Nephron (organoid): ENCODE measurements around the gene BCL7B.

ENCODE experiments used
- H3K27ac Mint-ChIP-seq, 3 experiments: 2 replicates each; pipeline ENCODE4 v1.8.0; 2020; ENCODE audit warnings: mixed read lengths in 3 of 3, mild to moderate bottlenecking in 2 of 3, moderate library complexity in 1 of 3
- H3K27me3 Mint-ChIP-seq: 2 replicates; pipeline ENCODE4 v1.8.0; 2021; ENCODE audit warnings: low read depth, mild to moderate bottlenecking, moderate library complexity, mixed read lengths
- H3K36me3 Mint-ChIP-seq: 2 replicates; pipeline ENCODE4 v1.8.0; 2020; ENCODE audit warnings: low read depth, mixed read lengths
- H3K4me1 Mint-ChIP-seq: 2 replicates; pipeline ENCODE4 v1.8.0; 2020; ENCODE audit warnings: mixed read lengths
- H3K4me3 Mint-ChIP-seq, 3 experiments: 2 replicates each; pipeline ENCODE4 v1.8.0; 2020; ENCODE audit warnings: mild to moderate bottlenecking in 3 of 3, mixed read lengths in 3 of 3, moderate library complexity in 2 of 3
- H3K9me3 Mint-ChIP-seq: 2 replicates; pipeline ENCODE4 v1.8.0; 2020; ENCODE audit warnings: mixed read lengths
- TF ChIP-seq, protein P1 (sequence below), 3 experiments: fragments of 200-600 bp; sonication (generic); IDR thresholded peaks; one replicate each; pipeline ENCODE4 v1.5.0; 2021; ENCODE audit warnings: antibody characterized with exemption in 3 of 3; ENCODE audit not compliant: unreplicated experiment in 3 of 3

Gene BCL7B

DNA sequence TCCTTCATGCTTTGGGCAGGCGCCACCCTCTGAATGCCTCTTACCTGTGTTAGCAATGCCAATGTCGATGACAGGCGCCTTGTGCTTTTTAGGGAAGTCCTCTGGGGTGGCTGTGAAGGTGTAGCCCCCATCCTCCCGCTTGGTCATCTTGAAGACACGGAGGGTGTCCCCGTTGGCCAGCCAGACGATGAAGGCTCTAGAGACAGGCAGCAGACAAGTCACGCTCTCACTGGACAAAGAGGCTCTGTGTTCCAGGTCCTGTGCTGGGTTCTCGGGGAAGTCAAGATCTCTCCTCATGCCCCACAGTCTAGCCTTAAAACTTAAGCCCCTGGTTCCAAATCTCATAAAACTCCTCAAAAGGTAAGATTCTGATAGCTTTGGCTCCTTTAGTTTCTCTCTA lies 15.8 kb upstream of the BCL7B start:
- no peaks in the 10 kb centered on the region for H3K27me3 Mint-ChIP-seq

DNA sequence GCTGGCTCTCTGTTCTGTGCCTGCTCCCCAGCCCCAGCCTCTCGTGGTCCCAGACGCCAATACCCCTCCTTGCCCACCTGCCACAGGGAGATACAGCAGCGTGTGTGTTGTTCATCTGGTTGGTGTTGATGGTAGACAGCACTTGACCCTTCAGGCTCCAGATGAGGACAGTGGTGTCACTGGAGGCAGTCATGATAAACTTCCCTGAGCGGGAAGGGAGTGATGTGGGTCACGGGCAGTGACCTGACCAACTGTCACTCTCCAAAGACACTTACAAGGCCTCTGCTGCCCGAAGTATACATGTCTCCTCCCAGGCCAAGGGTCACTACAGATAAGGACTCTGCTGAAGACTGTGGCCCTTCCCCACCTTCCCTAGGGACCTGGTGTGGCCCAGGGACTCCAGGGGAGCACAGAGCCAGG lies 15.3 kb upstream of the BCL7B start:
- H3K4me1 Mint-ChIP-seq: peaks cover 9% of the 10 kb centered on the region
- H3K27ac Mint-ChIP-seq: no peak overlapping the region
- H3K4me3 Mint-ChIP-seq: no peak overlapping the region
- no peaks in the 10 kb centered on the region for H3K27me3 Mint-ChIP-seq
- H3K36me3 Mint-ChIP-seq: peaks cover 61% of the 10 kb centered on the region
- TF ChIP-seq, protein P1, sequence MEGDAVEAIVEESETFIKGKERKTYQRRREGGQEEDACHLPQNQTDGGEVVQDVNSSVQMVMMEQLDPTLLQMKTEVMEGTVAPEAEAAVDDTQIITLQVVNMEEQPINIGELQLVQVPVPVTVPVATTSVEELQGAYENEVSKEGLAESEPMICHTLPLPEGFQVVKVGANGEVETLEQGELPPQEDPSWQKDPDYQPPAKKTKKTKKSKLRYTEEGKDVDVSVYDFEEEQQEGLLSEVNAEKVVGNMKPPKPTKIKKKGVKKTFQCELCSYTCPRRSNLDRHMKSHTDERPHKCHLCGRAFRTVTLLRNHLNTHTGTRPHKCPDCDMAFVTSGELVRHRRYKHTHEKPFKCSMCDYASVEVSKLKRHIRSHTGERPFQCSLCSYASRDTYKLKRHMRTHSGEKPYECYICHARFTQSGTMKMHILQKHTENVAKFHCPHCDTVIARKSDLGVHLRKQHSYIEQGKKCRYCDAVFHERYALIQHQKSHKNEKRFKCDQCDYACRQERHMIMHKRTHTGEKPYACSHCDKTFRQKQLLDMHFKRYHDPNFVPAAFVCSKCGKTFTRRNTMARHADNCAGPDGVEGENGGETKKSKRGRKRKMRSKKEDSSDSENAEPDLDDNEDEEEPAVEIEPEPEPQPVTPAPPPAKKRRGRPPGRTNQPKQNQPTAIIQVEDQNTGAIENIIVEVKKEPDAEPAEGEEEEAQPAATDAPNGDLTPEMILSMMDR (IDR thresholded peaks at IDR 0.05; ENCODE audit: unreplicated experiment in 3 of 3): no peak
- no peaks in the 10 kb centered on the region for H3K9me3 Mint-ChIP-seq

More for the DNA sequence above, 15.8 kb upstream of the BCL7B start:
- H3K4me1 Mint-ChIP-seq: peaks cover 11% of the 10 kb centered on the region
- no peak overlapping the region for H3K4me3 Mint-ChIP-seq
- TF ChIP-seq, protein P1 (IDR thresholded peaks at IDR 0.05; ENCODE audit: unreplicated experiment in 3 of 3): no peak
- no peaks in the 10 kb centered on the region for H3K9me3 Mint-ChIP-seq
- peaks cover 61% of the 10 kb centered on the region for H3K36me3 Mint-ChIP-seq
- no peak overlapping the region for H3K27ac Mint-ChIP-seq

DNA sequence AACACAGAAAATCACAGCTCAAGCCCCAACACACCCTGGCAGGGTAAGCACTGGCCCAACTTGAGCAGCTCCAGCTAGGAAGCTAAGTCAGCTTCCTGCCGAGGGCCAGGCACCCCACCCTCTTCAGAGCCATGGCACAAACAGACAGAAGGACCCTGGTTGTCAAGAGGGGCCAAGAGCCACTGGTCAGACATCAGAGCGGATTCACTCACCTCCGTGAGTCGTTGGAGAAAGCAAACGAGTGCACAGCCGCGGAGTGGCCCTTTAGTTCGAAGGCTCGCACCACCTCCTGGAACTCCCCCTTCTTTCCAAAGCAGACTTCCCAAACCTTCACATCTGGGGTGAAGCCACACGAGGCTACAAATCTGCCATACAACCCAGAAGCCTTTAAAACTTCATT lies 13.5 kb upstream of the BCL7B start:
- Mint-ChIP-seq H3K27ac (no peak overlapping the region), H3K36me3 (peaks cover 56% of the 10 kb centered on the region), H3K4me3 (no peak overlapping the region), H3K4me1 (no peaks in the 10 kb centered on the region), H3K9me3 (no peaks in the 10 kb centered on the region), H3K27me3 (no peaks in the 10 kb centered on the region)
- TF ChIP-seq, protein P1 (IDR thresholded peaks at IDR 0.05; ENCODE audit: unreplicated experiment in 3 of 3): no peak

DNA sequence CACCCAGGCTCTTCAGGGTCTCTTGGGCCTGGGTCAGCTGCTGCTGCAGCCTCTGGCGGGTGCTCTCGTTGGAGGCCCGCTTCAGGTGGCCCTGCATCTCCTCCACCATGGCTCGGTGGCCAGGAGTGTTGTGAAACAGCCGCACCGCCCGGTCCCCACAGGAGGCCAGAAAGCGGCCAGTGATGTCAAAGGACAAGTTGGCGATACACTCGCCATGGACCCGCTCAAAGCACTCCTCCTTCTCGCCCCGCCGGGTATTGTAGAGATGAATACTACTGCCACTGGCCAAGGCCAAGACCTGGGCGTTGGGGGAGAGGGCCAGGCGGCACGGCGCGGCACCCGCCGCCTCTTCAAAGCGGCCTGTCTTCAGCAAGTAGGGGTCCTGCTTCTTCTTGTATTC lies 13.0 kb upstream of the BCL7B start:
- Mint-ChIP-seq H3K36me3 (peaks cover 56% of the 10 kb centered on the region), H3K4me3 (no peak overlapping the region), H3K4me1 (no peaks in the 10 kb centered on the region), H3K27ac (no peak overlapping the region), H3K27me3 (no peaks in the 10 kb centered on the region), H3K9me3 (no peaks in the 10 kb centered on the region)
- TF ChIP-seq, protein P1 (IDR thresholded peaks at IDR 0.05; ENCODE audit: unreplicated experiment in 3 of 3): no peak

DNA sequence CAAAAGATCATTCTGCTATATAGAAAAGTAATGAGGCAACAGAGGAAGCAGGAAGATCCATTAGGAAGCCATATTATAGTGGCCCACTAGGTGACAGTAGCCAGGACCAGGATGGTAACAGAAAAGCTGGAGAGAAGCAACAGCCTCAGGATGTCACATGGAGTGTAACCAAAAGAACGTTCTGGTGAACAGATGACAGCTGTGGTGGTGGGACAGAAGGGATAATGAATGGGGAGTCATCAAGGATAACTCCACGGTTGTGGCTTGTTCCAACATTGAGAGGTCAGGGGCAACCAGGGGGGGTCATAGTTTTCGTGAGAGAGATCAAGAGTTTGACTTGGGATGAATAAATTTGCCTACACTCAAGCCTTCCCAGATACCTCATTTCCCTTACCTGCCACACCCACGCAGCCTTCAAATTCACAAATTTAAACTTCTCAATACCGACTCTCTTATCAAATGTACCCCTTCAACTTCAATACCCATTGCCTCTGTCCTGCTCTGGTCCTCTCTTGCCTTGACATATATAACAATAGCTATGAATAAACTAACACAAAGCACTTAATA lies 11.6 kb upstream of the BCL7B start:
- H3K36me3 Mint-ChIP-seq: peaks cover 50% of the 10 kb centered on the region
- no peaks in the 10 kb centered on the region for H3K4me1 Mint-ChIP-seq
- no peak overlapping the region for H3K4me3 Mint-ChIP-seq
- no peaks in the 10 kb centered on the region for H3K9me3 Mint-ChIP-seq
- no peaks in the 10 kb centered on the region for H3K27me3 Mint-ChIP-seq
- TF ChIP-seq, protein P1 (IDR thresholded peaks at IDR 0.05; ENCODE audit: unreplicated experiment in 3 of 3): no peak
- H3K27ac Mint-ChIP-seq: no peak overlapping the region
